Measurements from ENCODE around the gene ZNF775.

ZNF775 gene

DNA sequence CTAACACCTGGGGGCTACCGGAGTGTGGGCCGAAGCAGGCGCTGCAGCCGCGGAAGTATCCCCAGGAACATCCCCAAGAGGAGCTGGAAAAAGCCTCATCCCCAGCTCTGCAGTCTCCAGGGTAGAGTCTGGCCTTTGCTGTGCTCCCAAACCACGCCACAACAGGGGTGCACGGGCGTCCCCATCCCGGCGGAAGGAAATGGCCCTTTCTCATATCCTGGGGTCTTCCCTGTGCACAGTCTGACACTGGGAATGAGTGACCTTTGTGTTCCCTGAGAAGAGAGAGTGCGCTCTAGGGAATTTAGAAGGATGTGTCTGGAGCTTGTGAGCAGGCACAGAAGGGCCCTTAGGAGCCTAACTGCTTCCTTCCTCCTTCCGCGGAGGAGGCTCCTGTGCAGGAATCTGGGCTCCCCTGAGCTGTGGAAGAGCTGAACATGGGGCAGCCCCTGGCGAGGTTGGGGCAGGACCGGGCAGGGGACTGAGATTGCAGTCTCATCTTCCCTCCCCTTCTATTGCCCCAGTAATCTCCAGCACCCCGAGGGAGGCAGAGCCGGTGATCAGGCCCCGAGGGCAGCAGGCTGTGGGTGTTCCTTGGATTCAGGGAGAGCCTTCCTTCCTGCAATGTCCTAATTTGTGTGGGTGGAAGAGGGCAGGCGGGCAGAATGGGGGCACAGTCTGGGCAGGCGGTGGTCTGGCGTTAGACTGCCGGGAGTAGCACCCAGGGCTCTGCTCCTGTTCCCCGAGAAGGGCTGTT lies 9.2 kb upstream of the ZNF775 start:
- no peak for DNase-seq

DNA sequence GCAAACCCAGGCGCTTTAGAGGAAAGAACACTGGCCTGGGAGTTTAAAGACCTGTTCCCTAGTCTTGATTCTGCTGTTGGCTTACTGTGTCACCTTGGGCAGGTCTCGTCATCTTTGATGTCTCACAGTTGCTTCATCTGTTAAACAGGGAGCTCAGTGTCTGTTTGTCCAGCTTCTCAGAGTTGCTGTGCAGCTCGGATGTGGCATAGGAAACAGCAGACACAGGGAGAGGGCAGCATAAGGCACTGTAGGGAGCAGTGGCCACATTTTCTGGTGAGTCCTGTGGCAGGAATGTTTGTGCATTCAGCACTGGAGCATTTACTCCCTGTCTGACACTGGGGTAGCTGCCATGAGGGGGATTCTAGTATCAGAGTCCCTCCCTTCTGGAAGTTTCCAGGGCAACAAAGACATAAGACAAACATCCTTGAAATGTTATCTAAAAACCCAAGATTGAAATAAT lies 8.5 kb upstream of the ZNF775 start:
- no peak for DNase-seq

DNA sequence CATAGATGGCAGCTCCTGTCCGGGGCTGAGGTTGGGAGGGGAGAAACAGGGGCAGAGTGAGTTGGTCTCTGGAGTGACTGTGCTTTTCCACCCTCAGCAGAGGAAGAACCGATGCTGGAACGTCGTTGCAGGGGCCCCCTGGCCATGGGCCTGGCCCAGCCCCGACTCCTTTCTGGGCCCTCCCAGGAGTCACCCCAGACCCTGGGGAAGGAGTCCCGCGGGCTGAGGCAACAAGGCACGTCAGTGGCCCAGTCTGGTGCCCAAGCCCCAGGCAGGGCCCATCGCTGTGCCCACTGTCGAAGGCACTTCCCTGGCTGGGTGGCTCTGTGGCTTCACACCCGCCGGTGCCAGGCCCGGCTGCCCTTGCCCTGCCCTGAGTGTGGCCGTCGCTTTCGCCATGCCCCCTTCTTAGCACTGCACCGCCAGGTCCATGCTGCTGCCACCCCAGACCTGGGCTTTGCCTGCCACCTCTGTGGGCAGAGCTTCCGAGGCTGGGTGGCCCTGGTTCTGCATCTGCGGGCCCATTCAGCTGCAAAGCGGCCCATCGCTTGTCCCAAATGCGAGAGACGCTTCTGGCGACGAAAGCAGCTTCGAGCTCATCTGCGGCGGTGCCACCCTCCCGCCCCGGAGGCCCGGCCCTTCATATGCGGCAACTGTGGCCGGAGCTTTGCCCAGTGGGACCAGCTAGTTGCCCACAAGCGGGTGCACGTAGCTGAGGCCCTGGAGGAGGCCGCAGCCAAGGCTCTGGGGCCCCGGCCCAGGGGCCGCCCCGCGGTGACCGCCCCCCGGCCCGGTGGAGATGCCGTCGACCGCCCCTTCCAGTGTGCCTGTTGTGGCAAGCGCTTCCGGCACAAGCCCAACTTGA lies 7.8 kb upstream of the ZNF775 start:
- no peak for DNase-seq

DNA sequence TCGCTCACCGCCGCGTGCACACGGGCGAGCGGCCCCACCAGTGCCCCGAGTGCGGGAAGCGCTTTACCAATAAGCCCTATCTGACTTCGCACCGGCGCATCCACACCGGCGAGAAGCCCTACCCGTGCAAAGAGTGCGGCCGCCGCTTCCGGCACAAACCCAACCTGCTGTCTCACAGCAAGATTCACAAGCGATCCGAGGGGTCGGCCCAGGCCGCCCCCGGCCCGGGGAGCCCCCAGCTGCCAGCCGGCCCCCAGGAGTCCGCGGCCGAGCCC lies 7.2 kb upstream of the ZNF775 start:
- no peak for DNase-seq

DNA sequence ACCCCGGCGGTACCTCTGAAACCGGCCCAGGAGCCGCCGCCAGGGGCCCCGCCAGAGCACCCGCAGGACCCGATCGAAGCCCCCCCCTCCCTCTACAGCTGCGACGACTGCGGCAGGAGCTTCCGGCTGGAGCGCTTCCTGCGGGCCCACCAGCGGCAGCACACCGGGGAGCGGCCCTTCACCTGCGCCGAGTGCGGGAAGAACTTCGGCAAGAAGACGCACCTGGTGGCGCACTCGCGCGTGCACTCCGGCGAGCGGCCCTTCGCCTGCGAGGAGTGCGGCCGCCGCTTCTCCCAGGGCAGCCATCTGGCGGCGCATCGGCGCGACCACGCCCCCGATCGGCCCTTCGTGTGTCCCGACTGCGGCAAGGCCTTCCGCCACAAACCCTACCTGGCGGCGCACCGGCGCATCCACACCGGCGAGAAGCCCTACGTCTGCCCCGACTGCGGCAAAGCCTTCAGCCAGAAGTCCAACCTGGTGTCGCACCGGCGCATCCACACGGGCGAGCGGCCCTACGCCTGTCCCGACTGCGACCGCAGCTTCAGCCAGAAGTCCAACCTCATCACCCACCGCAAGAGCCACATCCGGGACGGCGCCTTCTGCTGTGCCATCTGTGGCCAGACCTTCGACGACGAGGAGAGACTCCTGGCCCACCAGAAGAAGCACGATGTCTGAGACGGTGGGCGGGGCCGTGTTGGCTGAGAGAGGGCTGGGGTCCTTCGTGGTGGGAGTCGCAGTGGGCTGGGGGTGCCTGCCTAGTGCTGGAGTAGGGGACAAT lies 6.7 kb upstream of the ZNF775 start:
- no peak for DNase-seq

DNA sequence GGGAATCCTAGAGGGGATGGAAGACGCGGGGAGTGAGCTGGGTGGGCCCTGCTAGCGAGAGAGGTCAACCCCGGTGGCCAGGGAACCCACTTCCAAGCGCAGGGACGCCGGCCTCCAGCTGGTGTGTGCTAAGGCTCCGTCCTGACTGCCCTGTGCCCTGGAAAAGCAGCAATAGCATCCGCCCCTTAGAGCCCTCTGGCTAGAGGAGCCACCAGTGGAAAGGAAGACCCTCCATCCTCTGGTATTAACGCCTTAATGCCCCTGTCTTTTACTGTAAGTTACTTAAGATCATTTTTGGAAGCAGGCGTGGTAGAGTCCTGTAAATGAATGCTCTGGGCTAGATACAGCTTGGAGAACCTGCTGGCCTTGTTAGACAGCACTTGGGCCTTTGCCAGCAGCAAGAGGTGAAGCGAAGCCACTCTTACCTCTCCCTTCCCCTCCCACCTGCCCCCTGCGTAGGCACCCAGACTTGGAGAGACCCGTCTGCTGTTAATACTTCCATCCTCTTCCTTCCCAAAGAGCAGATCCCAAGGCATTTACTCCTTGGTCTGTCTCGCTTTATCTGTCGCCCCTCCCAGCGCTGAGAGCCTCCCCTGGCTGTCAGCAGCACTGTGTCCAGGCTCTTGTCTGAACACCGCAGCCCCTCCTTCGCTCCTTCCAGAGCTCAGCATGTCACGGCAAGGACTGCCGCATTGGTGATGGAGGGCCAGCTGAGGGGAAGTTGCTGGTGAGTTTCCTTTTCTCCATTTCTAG lies 5.9 kb upstream of the ZNF775 start:
- DNase-seq: peak; percentile 23

DNA sequence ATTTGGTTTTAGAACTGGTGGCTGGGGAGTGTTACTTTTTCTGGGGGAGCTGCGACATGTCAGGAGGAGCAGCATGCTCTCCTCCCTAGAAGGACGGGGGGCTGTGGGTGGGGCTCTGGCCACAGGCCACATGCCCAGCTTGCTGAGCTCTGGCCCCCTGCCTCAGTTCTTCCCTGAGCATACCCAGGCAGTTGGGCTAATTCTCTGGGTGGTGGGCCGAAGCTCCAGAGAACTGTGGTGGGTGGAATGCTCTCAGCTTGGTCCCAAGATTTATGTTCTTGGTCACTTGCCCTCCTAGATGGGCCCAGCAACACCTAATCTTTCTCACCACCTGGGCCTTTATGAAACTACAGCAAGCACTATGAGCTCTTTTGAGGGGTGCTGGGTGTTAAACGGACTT lies 5.1 kb upstream of the ZNF775 start:
- no peak for DNase-seq

DNA sequence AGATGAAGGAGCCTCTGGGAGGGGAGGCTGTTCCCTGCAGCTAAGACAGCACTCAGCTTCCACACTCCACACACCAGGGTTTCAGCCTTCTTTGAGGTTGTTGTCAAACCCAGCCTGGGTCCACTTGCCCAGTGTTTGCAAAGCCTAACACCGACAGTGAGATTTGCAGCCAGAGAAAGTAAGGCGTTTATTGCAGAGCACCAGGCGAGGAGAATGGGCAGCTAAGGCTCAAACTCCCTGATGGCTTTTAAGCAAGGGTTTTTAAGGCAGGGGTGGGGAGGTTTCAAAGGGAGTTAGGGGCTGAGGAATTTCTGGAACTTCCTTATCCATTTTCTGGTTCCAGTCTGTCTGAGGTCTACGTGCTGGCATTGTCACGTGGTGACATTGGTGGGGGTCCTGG lies 4.7 kb upstream of the ZNF775 start:
- DNase-seq: no peak

DNA sequence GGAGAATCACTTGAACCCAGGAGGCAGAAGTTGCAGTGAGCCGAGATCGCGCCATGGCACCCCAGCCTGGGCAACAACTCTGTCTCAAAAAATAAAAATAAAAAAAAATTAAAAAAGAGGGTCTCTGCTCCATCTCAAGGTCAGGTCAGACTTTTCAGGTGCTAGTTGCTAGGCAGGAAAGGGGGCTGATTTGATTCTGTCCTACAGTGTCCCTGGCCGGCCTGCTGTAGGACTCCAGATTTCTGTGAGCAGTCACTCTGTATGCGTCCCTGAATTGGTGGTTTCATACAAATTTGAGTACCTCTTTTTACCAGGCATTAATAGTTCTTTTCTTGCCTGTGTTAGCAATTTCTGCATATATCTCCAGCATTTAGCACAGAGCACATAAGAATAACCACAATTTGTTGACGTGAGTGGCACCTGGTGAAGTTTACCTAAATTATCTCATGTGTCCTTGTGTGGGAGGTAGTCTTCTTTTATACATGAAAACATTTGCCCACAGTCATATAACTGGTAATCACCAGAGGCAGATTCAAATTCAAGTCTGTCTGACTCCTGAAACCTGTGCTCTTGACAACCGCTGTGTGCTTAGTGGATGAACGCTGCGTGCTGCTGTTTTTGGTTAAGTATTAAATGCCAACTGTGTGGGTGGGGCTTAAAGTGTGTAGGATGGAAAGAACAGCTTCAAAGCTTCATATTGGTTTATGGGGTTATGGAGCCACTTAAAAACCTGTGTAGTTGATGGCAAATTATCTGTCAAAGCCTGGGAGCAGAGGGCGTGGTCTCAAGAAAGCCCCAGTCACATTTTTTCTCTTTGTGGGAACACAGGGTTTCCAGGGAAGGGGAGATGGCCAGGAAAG lies 3.2 kb upstream of the ZNF775 start:
- peak; percentile 26 for DNase-seq

DNA sequence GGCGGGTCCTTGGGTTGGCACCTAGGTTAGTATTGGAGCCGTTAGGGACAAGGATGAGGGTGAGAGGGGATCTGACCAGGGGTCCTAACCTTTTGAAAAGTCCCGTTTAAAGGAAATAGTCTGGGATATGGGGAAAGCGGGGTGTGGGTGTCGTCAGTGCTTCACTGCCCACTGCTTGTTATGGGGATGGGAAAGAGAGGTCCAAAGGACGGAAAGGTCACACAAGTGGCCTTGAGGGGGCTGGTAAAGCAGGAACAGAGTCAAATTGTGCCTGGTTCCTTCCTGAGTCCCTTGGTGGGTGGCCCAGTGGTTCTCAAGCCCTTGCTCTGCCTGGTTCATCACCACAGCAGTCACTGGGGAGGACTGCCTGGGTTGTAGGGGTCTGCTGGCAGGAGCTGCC lies 2.6 kb upstream of the ZNF775 start:
- DNase-seq: no peak

DNA sequence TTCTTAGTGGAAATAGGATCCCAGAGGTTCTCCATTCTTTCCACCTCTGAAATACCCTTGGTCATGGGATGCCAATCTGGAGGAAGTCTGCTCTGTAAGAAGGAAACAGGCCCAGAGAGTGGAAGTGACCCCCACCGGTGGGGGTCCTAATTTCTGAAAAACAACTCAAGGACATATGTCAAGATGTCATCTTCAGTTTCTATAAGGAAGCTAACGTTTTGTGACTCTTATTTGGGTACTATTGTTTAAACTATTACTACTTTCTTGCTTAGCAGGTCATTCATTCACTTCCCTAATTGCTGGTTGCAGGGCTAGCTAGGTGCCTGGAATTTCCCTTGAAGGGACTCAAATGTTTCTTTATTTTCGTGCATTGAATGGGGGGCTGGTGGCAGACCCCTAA lies 1.9 kb upstream of the ZNF775 start:
- no peak for DNase-seq

DNA sequence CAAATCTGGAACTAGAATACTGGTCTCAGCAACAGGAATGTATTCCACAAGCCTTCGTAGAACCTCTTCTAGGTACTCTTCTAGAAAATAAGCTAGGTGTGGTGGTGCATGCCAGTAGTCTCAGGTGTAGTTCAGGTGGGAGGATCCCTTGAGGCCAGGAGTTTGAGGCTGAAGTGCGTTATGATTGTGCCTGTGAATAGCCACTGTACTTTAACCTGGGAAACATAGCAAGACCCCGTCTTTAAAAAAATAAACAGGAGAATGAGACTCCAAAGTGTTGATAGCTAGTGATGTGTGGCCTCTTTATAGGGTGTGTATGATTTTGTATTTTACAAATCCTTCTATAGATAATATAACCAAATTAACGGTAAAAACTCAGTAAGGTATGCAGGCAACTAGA lies 1.5 kb upstream of the ZNF775 start:
- DNase-seq: peak; percentile 61

DNA sequence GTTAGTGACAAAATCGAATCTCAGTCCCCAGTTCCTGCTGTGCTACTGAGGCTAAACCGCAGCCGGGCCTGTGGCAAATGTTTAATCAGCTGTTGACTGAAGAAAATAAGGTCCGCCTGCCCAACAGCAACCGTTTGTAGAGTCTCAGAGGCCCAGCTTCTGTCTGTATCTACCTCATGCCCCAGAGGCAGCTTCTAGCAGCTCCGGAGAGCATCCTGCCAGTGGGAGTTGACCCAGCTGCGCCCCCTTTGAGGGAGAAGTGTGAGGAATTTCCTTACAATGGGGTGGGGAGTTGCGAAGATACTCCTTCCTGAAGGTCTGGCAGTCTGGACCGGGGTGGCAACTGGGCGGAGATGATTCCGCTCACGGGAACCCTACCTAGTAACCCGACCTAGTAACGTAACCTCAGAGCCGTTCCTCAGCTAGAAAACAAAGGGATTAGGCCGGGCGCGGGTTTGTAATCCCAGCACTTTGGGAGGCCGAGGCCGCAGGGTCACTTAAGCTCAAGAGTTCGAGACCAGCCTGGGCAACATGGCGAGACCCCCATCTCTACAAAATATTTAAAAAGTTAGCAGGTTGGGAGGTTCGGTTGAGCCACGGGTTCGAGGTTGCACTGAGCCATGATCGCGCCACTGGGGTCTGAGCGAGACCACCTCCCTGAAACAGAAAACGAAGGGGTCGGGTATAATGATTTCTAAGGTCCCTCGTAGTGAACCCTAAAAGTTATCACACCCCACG lies 846 bp upstream of the ZNF775 start:
- peak; percentile 98 for DNase-seq

DNA sequence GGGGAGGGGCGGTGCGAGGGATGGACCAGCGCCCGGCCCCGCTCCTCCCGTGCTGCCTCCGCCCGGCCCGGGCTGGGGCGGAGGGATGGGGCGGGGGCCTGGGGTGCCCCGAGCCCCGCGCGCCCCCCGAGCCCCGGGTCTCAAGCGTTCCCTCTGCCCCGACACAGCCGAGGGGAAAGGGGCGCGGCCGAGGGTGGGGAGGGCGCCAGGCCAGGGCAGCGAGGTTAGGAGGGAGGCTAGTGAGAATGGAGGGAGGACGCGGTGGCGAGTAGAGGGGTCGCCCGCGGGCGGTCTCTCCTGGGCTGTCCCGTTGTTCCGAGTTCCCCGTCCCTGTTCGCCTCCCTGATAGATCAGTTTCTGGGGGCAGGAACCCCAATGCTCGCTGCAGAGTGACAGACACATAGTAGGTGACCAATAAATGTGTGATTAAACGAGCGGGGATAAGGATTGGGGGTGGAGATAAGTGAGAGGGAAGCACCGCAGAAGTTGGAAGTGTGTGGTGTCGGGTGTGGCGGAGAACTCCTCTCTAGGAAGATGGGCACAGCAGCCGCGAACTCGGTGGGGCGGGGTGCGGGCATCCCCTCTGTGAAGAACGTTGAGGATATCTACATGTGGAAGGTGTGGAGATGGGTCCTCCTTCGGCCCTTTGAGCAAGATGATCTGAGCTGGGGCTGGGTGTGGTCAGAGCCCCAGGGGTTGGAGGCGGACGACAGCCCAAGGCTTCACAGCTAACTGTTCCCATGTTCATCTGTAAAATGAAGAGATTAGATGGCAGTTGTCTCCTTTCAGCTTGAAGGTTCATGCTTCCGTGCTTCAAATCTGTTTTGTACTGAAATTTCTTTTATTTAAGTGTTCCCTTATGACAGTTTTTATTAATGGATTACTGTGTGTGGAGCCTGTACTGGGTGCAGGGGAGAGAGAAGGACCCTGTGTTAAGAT lies 580 bp downstream of the ZNF775 start:
- DNase-seq: peak; percentile 79

DNA sequence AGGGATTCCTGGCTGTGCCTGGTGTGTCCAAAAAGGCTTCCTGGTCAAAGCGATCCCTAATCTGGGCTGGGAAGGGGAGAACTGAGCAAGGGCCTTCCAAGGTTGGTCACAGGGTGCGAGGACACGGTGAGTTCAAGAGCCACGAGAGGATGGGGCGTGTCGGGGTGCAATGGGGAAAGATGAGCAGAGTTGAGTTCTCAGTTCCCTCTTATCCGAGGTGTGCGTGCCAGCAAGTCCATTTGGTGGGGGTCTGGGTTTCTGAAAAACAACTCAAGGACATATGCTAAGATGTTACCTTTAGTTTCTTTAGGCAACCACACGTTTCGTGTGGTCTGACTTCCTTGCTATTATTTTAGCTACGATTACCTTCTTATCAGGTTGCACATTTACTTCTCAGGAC lies 1.3 kb downstream of the ZNF775 start:
- DNase-seq: peak; percentile 37

DNA sequence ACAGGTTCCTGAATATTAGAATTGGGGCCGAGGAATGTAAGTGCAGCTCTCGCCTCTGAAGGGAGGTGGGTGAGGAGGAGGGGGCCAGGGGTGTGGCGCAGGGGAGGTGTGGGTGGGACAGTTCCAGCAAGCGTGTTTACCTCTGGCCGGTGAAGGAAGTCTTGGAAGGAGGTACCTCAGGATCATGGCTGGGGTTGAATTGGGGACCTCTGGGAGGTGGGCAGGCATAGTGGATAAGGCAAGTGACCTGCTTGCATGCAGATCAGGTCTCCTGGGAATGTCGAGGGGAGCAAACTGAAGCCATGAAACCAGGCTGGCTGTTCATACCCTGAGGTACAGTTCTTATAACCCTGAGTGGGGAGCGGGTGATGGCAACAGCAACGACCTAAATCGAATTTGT lies 2.0 kb downstream of the ZNF775 start:
- peak; percentile 47 for DNase-seq

DNA sequence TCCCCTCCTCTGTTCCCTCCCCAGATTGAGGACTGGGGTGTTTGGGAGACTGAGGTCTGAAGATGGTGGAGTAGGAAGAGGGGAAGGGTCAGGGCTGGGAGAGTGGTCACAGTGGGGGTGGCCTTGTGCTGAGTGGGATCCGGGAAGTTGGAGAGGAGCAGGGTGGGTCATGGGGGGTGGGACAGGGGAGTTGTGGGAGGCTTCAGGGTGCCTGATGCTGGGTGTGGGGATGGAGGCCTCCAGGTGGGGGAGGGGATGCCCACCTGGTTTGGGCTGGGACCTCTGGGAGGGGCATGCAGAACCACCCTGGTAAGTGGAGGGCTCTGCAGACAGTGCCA lies 2.6 kb downstream of the ZNF775 start:
- DNase-seq: no peak

DNA sequence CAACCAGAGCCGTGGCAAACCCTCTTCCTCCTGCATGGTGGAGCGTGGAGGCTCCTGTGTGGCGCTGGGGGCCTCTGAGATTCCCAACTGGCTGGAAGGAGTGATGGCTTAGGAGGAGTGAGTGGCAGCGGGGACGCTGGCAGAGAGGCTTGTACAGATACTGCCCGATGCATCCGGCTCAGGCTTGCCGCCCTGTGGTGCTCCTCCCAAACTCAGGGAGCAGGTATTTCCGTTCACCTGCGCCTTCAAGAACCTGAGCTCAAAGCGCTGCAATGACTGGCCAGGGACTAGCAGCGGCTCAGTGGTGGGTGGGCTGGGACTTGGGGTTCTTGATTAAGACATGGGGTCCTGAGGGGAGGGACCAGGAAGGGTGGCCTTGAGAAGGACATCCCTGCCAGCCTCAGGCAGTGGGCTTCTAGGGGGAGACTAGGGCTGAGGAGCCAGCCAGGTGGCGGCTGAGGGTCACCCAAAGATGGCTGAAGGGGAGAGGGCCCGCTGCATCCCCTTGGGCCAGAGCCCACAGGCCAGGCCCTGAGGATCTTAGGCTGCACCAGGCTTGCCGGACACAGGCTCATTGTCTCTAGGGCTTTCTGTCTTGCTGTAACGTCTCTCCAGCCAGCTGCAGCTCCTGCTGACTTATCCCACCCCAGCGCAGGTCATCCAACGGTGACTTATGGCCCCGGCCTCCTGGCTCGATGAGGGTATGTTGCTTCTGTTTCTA lies 3.2 kb downstream of the ZNF775 start:
- peak; percentile 80 for DNase-seq

DNA sequence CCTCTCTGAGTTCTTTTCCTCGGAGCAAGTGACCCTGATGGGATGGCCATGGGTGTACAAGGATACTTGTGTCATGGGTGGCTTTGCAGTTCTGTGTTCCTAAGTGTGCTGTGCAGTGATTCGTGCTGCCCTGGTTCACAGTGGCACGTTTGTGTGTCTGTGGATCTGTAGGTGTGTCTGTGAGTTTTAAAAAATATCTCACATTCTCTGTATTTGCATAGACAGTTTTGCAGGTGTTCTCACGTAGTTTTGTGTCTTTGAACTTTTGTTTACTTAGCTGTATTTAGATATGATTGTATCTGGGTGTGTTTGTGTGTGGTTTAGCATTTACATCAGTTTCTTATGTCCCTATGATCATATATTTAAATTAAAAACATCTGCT lies 3.7 kb downstream of the ZNF775 start:
- DNase-seq: no peak

All from NCI-H69 (cell line).